HG03342 (cell line): ENCODE data around the gene CSRP2.

Experiments
- ATAC-seq: cut with Tn5 transposase; IDR thresholded peaks from one replicate; pipeline ENCODE4 v1.9.1; 2021; ENCODE audit warnings: mild to moderate bottlenecking, moderate library complexity; ENCODE audit not compliant: unreplicated experiment

The CSRP2 gene

DNA sequence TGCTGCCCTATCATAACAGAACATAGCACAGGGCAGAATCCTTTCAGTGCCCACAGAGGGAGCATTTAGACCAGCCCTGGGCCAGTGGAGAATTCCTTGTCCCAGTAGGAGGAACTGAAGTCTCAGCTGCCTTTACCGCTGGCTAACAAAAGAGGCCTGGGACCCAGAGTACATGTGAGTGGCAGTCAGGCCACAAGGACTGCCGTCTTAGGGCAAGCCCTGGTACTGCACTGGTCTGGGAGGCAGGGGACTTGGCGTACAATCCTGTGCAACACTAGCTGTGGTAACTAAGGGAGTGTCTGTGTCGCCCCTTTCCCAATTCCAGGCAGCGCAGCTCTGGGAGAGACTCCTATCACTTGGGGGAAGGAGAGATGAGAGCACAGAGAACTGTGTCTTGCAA lies 17.0 kb upstream of the CSRP2 start:
- ATAC-seq: no peak

DNA sequence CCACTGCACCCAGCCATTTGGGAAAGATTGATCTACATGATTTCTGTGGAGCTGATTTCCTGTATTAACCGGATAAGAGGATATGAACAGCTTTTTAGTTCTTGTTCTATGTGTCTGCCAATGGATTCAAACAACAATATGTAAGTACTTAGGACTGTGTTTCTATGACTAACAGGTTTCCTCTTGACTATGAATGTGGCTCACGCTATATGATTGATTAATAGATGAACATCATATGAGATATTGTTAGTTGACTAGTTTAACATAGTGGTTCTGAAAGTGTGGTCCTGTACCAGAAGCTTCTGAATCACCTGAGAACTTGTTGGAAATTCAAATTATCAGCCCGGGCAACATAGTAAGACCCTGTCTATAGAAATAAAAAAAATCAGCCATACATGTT lies 12.8 kb upstream of the CSRP2 start:
- ATAC-seq: no peak

DNA sequence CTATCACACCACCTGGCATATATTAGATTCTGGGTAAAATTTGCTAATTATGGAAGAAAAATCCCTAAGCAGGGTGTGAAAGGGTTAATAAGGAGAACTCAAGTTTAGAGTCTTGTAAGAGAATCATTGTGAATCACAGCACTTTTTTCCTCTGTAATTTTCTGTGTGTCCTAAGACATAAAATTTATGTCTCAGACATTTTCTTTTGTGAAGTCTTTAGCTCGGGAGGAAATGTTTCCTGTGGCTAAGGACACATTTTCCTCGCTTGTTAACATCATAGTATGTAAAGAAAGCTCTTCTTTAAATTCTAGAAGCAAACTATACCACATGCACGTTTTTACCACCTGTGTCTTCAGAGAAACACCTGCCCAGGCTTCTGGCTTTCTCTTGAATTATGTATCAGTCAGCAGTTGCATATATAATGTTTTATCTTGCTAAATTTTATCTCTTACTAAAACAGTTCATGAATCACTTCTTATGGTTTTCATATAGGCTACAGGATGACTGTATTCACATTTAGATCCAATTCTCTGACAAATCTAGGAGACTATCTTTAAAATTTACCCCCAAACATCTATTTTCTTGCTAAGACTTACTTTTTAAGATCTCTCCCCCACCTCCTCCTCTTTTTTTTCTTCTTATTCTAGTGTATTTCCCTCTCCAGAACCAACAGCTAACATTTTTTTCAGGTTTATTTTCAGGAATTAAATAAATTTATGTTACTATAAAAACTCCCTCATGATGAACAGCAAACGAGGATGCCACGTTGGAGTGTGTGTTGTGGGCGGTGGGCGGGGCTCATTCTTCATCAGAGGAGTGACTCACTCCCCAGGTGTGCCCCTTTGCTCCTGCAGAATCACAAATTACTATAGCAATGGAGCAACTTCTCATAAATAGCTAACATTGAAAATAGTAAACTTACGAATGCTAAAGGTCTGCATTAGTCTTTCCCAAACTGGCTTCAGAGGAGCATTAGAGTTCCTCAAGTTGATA lies 11.6 kb upstream of the CSRP2 start:
- no peak for ATAC-seq

DNA sequence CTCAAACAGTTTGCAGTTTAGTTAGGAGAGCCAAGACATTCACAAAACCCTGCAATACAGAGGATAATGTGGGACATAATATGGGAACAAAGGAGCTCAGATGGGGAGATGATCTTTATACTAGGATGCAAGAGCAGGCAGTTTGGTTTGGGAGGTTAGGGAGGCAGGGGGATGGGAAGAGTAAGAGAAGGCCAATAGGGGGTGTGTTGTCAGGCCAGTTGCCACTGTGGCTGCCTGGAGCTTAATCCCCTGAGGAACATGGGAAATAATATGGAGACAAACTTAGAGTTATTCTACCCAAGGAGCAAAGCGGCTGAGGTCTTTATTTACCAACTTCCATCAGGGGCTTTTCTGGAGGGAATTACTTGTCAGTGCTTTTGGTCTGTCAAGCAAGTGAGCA lies 10.0 kb upstream of the CSRP2 start:
- no peak for ATAC-seq

DNA sequence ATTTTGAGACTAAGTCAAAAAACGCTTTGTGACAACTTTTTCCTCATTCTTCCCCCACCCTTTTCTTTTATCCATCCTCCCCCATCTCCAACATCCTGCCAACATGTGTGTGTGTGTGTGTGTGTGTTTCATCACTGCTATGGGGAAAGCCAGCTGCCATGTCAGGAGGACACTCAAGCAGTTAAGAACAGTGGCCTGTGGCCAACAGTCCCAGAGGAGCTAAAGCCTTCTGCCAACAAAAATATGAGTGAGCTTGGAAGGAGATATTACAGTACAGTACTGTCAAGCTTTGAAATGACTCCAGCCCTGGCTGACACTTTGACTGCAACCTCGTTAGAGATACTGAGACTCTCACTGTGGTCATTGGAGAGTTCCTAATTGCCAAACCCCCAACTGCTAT lies 5.0 kb upstream of the CSRP2 start:
- no peak for ATAC-seq

DNA sequence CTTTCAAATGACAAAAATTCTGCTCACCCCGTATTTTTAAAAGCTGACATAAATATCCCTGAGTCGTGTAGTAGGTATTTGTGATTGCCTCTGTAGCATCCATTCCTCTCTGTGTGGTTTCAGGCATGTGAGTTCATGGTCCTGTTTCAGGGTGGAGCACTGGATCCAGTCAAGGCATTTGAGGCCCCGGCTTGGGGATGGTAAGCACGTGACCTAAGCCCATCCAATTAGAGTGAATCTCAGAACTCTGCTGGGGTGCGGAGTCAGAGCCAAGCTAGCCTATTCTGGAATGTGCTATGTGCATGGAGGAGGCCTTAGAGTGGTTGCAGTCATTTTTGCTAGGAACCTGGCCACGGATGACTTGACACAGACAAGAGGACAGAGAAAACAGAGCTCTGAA lies 4.3 kb upstream of the CSRP2 start:
- ATAC-seq: no peak

DNA sequence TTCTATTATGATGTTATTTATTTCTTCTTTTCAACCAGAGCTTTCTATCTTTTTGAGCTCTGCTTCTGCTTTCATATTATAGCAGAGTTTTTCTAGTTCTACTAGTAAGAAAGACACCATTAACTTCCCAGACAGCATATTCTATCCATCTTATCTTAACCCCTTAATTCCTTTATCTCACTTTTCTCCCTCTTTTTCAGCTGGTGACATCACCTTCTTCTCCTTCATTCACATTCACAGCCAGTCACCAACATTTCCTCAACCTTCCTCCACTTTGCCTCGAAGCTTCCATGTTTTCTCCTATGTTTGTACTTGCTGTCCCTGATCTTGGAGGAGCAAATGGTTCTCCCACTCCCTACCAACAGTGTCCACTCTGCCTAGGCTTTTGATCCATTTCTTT lies 3.5 kb upstream of the CSRP2 start:
- no peak for ATAC-seq

DNA sequence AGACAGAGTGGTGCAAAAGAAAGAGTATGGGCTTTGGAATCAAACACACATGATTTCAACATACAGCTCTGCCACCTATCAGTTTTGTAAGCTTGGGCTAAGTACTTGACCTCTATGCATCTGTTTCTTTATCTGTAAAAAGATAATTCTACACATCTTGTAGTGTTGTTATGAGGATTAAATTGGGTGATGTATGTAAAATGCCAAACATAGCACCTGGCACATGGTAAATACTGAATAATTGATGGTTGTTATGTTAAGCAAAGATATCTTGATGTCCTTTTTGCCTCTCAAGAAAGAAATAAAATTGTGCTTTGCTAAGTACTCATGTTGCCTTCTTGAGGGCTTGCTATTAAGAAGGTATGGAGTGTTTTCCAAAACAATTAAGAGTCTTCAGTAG lies 2.3 kb upstream of the CSRP2 start:
- no peak for ATAC-seq

DNA sequence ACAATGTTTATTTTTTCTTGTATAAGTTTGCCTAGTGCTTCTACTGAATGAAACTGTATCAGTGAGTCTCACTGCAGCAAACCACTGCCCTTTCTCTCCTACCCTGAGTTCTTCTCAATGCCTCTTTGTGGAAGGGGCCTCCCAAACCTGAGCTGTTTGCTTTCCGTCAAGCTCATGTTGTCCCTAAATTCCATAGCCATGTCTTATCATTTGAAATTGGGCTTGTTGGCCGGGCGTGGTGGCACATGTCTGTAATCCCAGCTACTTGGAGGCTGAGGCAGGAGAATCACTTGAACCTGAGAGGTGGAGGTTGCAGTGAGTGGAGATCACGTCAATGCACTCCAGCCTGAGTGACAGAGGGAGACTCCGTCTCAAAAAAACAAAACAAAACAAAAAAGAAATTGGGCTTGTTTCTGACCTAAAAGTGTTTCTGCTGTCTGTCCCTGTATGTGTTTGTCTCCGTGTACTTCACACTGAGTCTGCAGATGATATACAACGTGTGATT lies 1.8 kb upstream of the CSRP2 start:
- no peak for ATAC-seq

DNA sequence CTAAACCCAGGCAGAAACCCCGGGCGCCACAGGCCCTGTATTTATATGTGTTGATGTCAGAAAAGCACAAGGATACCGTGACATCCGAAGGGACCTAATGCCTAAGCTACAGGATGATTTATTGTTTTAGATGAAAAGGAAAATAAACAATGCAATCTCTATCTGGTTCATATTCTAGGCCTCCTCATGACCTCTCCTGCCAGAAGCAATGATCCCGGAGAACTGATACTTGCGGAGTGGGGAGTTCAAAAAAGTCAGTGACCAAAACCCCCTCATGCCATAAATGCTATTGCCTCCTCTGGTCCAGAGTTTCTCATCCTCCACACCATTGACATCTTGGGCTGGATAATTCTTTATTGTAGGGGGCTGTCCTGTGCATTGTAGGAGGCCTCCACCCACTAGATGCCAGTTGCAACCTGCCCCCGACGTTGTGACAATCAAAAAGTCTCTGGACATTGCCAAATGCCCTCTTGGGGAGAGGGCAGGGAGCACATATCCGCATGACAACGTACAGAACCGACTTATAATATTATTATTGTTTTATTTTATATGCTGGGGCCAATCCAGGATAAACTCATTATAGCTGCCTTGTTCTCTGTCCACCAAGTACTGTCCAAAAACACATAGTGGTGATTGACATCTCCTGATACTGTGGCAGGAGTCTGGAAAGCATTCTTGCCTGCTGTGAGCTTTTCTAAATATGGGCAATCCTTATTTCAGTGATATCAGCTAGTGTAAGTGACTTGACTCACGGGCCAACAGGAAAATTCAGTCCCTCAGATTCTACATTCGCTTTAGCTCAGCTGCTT lies 1.1 kb upstream of the CSRP2 start:
- ATAC-seq: no peak

DNA sequence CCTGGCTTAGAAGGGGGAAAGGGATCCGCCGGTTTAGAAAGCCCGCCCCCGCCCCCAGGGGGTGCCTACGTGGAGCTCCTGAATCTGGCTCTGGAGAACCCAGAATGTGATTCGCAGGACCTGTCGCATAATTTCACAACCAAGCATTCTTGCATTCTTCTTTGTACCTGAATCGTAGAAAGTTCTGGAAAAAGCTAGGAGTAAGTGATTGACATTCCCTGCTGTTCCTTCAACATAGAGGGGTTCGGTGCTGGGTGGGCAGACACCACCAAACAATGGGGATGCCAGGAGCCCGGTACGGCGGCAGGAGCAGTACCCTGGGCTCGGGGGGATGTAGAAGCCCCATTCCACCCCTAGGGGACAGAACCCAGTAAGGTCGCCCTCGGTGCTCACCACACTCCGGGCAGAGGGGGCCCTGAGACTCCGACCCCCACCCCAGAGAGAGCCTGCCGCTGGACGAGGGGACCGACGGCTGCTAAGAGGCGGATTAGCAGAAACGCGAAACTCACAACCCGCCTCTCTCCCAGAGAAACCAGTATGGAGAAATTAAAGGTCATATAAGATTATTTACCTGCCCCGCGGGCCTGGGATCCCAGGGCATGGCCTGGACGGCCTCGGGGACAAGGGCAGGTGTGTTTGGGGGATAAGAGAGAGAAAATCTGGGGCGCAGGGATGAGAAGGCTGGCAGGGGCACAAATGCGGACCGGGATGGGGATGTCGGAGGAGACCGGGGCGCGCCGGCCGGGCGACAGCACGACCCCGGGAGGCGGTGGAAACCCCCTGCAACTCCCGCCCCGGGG lies 520 bp downstream of the CSRP2 start:
- ATAC-seq: peak; percentile 63

DNA sequence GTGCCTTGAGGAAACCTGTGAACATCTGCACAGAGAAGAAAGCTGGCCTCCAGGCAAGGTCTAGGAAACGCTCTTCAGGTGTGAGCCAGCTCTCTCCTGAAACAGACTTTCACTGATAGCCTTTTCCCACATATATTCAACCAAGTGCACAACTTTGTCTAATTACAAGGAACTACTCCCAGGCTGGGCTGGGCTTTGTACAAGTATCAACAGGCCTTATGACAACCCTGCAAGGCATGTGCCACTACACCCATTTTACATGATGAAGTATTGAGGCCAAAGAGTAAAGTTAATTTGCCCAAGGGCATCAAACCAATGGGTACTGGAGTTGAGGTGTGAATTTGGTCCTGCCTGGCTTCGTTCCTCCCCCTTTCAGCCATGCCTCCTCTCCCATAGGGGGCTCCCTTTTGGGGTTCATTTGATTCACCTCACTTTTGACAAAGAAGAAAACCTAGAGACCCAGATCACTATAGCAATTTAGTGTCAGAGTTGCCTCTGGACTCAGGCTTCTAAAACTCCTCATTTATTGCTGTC lies 2.1 kb downstream of the CSRP2 start:
- no peak for ATAC-seq

DNA sequence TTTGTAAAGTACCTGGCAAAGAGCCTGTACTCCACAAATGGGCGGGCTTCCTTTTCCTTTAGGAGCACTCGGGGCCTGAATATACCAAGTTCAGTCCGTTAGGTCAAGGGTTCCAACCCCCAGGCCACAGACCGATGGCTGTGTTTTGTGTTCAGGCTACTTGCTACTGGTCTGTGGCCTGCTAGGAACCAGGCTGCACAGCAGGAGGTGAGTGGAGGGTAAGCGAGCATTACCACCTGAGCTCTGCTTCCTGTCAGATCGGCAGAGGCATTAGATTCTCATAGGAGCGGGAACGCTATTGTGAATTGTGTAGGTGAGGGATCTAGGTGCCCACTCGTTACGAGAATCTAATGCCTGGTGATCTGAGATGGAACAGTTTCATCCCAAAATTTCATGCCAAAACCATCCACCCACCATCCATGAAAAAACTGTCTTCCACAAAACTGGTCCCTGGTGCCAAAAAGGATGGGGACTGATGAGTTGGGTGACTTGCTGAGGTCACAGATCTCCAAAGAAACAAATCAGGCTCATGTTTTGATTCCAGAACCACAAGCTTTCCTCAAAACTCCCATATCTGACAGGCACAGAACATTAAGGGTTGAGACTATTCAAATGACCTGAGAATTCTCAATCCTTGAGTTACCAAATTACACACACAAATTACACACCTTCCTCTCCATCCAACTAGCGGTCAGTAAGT lies 4.2 kb downstream of the CSRP2 start:
- no peak for ATAC-seq

DNA sequence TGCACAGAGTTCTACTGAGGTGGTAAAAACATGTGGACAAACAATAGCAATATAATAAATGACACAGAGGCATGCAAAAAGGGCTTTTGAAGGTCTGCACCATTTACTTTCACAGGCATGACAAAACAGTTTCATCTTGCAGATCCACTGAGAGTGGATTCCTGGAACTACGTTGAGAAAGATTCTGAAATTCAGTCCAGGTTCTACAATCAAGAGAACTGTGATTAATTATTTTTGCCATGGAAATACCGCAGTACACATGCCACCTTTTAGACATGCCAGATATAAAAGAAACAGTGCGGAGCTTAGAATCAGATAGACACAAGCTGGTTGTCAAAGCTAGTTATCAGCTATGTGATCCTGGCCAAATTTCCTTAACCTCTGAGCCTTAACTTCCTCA lies 4.8 kb downstream of the CSRP2 start:
- ATAC-seq: no peak

DNA sequence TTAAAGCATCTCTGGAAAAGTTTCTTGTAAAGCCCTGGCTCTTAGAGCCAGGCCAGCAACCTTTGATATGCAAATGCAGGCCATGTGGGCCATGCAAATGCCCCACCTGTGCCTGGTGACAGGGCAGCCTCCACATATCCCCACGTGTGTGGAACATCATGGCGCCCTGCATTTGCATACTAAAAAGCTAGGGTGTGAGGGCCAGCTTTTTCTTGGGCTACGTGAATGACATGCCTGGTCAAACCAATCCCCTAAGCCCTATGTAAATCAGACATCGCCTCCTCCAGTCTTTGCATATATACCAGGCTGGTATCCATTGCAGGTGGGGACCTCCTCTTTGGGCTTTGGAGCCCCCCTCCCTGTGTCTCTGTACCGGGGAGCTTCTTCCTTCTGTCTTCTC lies 6.4 kb downstream of the CSRP2 start:
- ATAC-seq: no peak

DNA sequence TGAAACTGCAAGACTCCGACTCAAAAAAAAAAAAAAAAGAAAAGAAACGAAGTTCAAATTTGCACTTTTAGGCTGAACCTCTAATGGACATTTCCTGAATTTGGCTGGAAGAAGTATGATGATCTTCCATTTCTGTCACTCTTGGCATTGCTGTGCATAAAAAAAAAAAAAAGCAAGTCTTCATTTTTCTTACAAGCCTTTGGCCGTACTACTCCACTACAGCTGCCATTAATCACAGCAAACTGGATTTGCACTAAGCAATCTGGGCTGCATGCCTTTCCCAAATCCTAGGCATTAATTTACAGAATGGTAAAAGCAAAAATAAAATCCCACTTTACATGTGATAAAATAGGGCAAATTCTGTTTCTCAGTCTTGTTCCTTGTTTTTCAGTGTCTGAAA lies 7.1 kb downstream of the CSRP2 start:
- ATAC-seq: no peak

DNA sequence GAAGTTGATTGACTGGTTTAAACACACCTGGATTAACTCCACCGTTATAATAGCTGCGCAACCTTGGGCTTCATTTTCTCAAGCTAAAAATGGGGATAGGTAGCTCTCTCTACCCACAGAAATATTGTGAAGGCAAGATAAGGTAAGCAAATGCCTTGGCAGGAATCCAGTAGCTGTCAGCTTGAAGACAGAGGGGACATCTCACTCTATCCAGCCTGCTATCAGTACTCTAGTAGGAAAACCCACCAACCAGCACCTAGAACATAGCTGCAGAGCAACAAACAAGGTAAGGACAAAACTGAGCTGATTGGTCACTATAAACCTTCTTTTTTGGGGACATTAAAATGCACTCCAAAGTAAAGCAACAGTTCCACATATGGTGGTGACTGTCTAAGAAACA lies 7.7 kb downstream of the CSRP2 start:
- no peak for ATAC-seq

DNA sequence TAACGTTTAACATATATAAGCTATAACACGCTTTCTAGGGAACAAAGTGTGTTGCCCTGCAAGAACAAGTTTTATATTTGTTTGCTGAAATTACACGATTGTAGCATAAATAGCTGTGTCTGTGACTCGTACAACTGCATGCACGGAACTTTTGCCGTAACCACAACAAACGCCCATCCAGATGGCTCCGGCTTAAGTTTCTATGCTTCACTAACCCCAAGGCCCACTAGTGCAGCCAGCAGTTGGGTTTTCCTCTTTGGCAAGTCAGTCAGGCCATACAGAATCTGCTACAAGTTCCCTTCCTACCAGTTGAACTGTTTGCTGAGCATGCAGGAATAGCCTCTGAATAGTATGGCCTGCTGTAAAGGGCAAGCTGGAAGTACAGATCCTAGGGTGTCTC lies 12.1 kb downstream of the CSRP2 start:
- ATAC-seq: peak; percentile 73

DNA sequence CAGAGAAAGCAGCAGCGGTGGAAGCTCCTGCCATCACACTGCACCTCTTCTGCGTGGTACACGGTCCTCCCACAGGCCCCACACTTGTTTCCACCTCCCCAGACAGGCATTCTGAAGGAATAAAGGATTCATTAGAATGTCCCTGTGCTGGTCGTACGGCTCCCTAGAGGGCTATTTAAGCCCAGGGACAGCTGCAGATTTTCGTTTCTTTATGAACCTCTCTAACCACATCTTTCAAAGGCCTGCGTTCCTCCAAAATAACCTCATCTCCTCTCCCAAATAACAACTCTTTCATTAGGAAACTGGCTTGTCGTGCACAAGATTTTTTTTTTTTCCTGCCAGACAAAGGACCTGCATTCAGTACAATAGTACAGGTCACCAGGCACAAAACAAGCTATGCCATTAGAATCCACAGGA lies 12.7 kb downstream of the CSRP2 start:
- ATAC-seq: no peak

DNA sequence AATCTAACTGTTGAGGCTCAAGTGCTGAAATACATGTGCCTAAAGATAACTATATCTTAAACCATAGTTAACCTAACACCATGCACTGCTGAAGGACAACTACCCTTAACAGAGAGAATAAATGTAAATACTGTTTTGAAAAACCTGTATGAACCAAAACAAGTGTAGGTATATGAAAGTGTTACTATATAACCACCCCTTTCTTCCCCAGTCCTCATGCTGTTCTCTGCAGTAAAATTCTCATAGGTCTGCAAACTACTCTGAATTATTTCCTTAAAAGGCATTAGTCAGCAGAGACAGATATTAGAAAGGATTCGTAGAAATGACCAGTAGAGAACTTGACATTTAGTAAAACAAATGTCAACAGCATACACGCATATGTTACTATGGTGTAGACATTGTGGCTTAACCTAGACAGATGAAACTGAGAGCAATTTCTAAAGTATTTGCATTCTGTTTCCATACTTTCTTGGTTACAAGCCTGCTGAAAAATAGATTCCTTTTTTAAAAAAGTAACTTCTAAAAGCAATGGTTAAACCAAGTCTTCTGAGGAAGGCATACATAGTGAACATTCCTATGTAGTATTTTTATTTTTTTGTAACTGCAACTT lies 13.9 kb downstream of the CSRP2 start:
- peak; percentile 77 for ATAC-seq
